DND-41 (cell line): ENCODE data around the gene ANK3.

Source experiments
- ATAC-seq: fragments of 200-7000 bp; cut with Tn5 transposase; 3 replicates; pipeline ENCODE4 v1.9.1; 2021; ENCODE audit warnings: low read depth; ENCODE audit not compliant: insufficient read depth
- DNase-seq: peaks from one replicate; pipeline ENCODE4 v3.0.0-alpha.2; 2020
- H2AFZ ChIP-seq: 2 replicates; pipeline ENCODE4 v1.6.0; 2012; ENCODE audit warnings: low read depth, low read length
- H3K27ac ChIP-seq: 2 replicates; pipeline ENCODE4 v1.5.1; 2012; ENCODE audit warnings: low read length, inconsistent platforms
- H3K27me3 ChIP-seq: fragments of 200-600 bp; sonication (generic); 2 replicates; pipeline ENCODE4 v1.6.0; 2012; ENCODE audit warnings: low read length, mild to moderate bottlenecking, inconsistent platforms; ENCODE audit not compliant: insufficient read depth, poor library complexity
- H3K36me3 ChIP-seq: 2 replicates; pipeline ENCODE4 v1.5.1; 2012; ENCODE audit warnings: low read length, inconsistent platforms; ENCODE audit not compliant: insufficient read depth
- H3K4me1 ChIP-seq: 2 replicates; pipeline ENCODE4 v1.5.1; 2012; ENCODE audit warnings: mild to moderate bottlenecking, low read length; ENCODE audit not compliant: insufficient read depth
- H3K4me2 ChIP-seq: 2 replicates; pipeline ENCODE4 v1.6.0; 2012; ENCODE audit warnings: mild to moderate bottlenecking, moderate library complexity, low read length, inconsistent platforms; ENCODE audit not compliant: insufficient read depth
- H3K4me3 ChIP-seq, 2 experiments: fragments of 200-600 bp in 1 of 2; shearing (Covaris generic) in 1 of 2; 2 replicates each; pipeline ENCODE4 v1.5.1; 2012 to 2016; ENCODE audit warnings: inconsistent platforms in 2 of 2, low read length in 2 of 2, mild to moderate bottlenecking in 2 of 2, low read depth in 1 of 2, moderate library complexity in 1 of 2
- H3K79me2 ChIP-seq: 2 replicates; pipeline ENCODE4 v1.6.0; 2012; ENCODE audit warnings: low read length, inconsistent platforms; ENCODE audit not compliant: insufficient read depth
- H3K9ac ChIP-seq: 2 replicates; pipeline ENCODE4 v1.6.0; 2012; ENCODE audit warnings: low read depth, mild to moderate bottlenecking, inconsistent platforms, low read length, moderate library complexity
- H3K9me3 ChIP-seq: 2 replicates; pipeline ENCODE4 v1.5.1; 2012; ENCODE audit warnings: low read length, moderate library complexity, mild to moderate bottlenecking, inconsistent platforms; ENCODE audit not compliant: insufficient read depth, severe bottlenecking
- H4K20me1 ChIP-seq: 2 replicates; pipeline ENCODE4 v1.6.0; 2012; ENCODE audit warnings: low read length; ENCODE audit not compliant: insufficient read depth
- EZH2 ChIP-seq: IDR thresholded peaks from 3 replicates; pipeline ENCODE4 v1.6.1; 2012; ENCODE audit warnings: borderline replicate concordance, low read depth, mild to moderate bottlenecking, moderate library complexity, low read length, inconsistent platforms; ENCODE audit not compliant: severe bottlenecking
- TF ChIP-seq, protein P1 (sequence below): IDR thresholded peaks from 2 replicates; pipeline ENCODE4 v1.5.1; 2012; ENCODE audit warnings: borderline replicate concordance, low read length, moderate library complexity, mild to moderate bottlenecking; ENCODE audit not compliant: poor library complexity, severe bottlenecking; ENCODE audit errors: extremely low read depth

ANK3 gene

DNA sequence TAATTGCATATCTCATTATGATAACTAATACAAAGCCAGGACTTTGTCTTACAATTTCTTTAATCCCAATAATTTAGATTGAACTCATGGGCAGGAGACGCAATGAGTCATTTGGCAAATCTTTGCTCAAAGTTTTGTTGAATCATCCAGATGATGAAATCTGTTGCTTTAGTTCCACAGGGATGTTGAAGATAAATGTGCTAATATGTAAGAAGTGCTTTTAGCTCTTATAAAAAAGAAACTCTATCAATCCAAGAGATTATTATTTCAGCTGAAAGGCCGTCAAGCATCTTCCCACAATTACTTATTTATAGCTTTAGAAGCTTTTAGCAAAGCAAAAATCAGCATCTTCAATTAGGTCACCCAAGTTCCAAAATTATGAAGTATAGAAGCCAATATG, 36.8 kb upstream of the ANK3 start:
- Histone ChIP-seq H2AFZ (no peak overlapping the region), H3K4me3 (no peak overlapping the region), H3K36me3 (no peaks in the 10 kb centered on the region), H3K4me1 (no peaks in the 10 kb centered on the region), H3K9me3 (no peaks in the 10 kb centered on the region), H3K27ac (no peak overlapping the region), H4K20me1 (no peaks in the 10 kb centered on the region), H3K9ac (no peak overlapping the region), H3K27me3 (no peaks in the 10 kb centered on the region), H3K79me2 (no peaks in the 10 kb centered on the region), H3K4me2 (no peak overlapping the region)
- no peak for DNase-seq
- TF ChIP-seq EZH2 = no peak
- TF ChIP-seq, protein P1, sequence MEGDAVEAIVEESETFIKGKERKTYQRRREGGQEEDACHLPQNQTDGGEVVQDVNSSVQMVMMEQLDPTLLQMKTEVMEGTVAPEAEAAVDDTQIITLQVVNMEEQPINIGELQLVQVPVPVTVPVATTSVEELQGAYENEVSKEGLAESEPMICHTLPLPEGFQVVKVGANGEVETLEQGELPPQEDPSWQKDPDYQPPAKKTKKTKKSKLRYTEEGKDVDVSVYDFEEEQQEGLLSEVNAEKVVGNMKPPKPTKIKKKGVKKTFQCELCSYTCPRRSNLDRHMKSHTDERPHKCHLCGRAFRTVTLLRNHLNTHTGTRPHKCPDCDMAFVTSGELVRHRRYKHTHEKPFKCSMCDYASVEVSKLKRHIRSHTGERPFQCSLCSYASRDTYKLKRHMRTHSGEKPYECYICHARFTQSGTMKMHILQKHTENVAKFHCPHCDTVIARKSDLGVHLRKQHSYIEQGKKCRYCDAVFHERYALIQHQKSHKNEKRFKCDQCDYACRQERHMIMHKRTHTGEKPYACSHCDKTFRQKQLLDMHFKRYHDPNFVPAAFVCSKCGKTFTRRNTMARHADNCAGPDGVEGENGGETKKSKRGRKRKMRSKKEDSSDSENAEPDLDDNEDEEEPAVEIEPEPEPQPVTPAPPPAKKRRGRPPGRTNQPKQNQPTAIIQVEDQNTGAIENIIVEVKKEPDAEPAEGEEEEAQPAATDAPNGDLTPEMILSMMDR = no peak
- ATAC-seq = no peak

DNA sequence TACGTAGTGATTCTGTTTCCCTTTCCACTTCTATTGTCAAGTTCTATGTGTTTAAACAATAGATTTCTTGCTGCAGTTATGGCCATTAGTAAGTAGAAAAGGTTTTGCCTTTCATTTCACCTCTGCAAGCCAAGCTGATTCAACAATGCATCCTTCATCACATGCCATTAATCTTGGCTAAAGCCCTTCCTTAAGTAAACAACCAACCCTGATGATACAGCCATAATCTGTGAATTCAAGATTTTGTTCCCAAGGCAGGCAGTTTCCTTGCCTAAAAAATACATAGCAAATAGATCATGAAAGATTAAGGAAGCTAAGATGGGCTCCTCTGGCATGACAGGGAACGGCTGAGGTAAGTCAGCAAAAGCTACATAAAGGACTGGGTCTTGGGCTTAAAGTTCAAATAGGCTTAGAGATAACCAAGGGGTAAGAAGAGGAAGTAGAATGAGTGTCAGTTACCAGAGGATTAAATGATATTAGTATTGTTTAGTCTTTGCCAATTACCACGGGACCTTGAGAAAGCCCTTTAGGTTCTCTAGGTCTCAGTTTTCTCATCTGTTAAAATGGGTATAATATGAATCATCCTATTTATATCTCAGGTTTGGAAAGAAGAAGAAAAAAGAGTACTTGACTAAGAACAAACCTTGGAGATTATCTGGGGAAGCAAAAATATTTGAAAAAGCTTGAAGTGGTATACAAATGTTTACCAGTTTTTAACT, 35.9 kb upstream of the ANK3 start:
- no peaks in the 10 kb centered on the region for H3K9me3 ChIP-seq
- no peak overlapping the region for H3K27ac ChIP-seq
- TF ChIP-seq EZH2 = no peak
- TF ChIP-seq, protein P1 = no peak
- H3K36me3 ChIP-seq = no peaks in the 10 kb centered on the region
- DNase-seq (no peak), ATAC-seq (no peak)
- no peak overlapping the region for H3K4me3 ChIP-seq
- H3K9ac ChIP-seq = no peak overlapping the region
- H3K4me2 ChIP-seq = no peak overlapping the region
- H4K20me1 ChIP-seq = no peaks in the 10 kb centered on the region
- no peak overlapping the region for H2AFZ ChIP-seq
- no peaks in the 10 kb centered on the region for H3K4me1 ChIP-seq
- H3K79me2 ChIP-seq = no peaks in the 10 kb centered on the region
- H3K27me3 ChIP-seq = no peaks in the 10 kb centered on the region

DNA sequence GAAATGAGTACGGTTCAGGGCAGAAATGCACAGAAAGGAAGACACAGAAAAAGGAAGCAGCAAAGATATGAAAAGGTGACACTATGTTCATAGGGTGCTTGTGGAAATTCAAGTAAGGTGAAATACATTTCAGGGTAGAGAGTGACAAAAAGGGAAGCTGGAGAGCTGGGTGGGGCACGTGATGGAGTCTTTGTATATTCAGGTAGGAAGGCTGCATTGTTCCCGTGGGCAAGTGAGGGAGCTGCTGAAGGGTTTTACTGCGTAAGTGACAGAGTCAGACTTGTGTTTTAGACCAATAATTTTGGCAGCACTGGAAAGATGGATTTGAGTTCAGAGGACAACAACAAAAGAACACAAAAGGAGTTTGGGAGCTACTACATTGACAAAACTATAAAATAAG, 35.3 kb upstream of the ANK3 start:
- Histone ChIP-seq H3K4me2 (no peak overlapping the region), H3K9ac (no peak overlapping the region), H3K36me3 (no peaks in the 10 kb centered on the region), H3K79me2 (no peaks in the 10 kb centered on the region), H3K4me1 (no peaks in the 10 kb centered on the region), H2AFZ (no peak overlapping the region), H3K27me3 (no peaks in the 10 kb centered on the region), H4K20me1 (no peaks in the 10 kb centered on the region), H3K9me3 (no peaks in the 10 kb centered on the region), H3K27ac (no peak overlapping the region), H3K4me3 (no peak overlapping the region)
- DNase-seq (no peak), ATAC-seq (no peak)
- no peak for TF ChIP-seq EZH2
- TF ChIP-seq, protein P1 = no peak
